ENCODE measurements around the gene ADGRD1.
"Not testable (repeated sequence)": the region's sequence is repeated elsewhere in the genome, so short reads cannot be mapped to it uniquely, and the experiment has no call there.

The ADGRD1 gene

DNA sequence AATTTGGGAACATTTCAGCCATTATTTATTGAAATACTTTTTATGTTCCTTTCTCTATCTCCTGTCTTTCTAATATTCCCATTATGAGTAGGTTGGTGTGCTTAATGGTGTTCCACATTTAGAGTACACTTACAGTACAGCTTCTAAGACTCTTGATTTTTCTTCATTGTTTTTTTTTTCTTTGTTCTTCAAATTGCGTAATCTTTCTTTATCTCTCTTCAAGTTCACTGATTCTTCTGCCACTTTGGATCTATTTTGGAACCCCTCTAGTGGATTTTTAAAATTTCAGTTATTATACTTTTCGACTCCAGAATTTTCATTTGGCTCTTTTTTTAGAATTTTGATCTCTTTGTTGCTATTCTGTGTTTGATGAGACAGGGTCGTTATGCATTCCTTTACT, 157.7 kb downstream of the ADGRD1 start:
- no peak for DNase-seq

DNA sequence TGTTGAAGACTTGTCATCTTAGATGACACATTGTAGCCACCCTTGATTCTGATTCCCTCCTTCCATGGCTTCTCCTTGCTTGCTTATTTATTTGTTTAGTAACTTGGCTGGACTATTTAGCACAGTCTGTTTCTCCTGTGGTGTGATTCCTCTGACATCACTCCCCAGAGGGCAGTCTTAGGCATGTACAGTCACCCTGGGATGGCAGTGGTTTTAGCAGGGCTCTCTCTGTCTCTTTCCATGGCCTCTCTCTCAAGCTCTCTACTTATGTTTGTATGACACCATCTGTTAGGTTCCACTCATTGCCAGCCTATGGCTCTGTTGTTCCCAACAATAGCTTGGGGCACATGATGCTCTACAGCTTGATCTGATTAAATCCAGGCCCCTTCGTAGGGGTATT, 158.3 kb downstream of the ADGRD1 start:
- DNase-seq: no peak

DNA sequence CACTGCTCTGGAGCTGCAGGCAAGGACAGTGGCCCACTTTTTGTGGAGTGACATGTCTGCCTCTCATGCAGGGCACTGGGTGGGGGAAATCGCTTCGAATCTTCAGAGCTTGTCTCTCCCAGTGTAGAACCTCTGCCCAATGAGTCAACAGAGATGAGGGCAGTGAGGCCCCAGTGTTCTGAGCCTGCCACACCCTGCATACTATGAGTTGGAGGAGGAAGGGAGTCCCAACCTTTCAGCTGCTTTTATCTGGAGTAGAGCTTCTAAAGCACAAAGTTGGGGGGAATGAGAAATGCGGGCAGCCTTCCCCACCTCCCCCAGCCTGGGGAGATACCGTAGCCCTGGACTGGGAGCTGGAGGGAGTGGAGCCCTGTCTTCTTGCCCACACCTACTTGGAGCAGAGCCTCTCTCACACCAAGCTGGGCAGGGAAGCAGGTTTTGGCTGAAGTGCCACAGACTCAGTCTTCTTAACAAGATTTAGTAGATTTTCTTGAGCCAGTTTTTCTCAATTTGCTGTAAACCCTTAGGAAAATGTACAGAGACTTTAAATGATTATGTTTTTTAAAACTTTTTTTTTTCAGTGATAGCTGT, 159.1 kb downstream of the ADGRD1 start:
- no peak for DNase-seq

DNA sequence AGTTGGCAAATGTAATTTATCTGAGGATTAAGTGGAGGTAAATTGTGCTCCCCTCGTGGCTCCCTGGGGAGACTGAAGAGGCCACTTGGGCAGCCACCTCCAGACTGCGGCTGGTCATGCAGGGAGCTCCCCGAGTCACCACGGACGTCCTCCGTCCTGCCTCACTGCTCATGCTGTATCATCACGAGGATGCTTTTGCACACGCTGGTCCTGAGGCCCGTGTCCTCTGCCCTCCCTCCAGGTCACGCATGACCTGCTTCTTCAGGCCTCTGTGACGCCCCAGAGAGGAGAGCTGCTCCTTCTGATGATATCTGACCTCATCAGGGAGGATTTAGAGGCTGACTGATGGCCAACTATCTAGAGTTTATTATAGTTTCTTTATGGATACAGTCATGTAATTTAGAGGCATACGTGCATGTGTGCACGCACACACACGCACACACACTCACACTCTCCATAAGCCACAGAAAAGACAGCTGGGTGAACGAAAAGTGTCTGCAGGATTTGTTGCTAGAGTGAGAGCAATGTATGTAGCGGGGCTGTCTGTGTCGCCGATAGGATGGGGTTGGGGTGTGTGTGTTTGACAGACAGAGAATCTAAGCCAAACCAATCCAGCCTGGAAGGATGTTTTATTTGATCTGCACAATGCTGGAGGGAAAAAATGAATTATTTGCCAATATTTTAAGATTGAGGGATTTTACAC, 160.0 kb downstream of the ADGRD1 start:
- DNase-seq: no peak

DNA sequence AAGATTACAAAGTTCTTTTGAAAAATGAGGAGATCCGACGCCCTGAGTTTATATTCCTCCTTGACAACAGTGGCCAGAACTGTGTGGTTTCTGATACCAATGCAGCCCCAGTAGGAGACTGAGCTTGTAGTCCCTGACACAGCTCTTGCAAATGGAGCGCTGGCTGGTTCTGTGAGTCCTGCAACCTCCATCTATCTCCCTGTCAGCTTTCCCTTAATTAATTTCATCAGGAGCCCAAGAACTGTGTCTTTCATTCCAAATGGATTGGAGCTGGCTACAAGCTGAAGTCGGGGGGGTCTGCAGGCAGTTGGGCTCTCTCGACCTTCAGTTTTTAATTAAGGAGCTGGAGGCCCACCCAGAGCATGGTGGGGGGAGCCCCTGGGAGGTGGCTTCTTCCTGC, 160.6 kb downstream of the ADGRD1 start:
- DNase-seq: no peak

DNA sequence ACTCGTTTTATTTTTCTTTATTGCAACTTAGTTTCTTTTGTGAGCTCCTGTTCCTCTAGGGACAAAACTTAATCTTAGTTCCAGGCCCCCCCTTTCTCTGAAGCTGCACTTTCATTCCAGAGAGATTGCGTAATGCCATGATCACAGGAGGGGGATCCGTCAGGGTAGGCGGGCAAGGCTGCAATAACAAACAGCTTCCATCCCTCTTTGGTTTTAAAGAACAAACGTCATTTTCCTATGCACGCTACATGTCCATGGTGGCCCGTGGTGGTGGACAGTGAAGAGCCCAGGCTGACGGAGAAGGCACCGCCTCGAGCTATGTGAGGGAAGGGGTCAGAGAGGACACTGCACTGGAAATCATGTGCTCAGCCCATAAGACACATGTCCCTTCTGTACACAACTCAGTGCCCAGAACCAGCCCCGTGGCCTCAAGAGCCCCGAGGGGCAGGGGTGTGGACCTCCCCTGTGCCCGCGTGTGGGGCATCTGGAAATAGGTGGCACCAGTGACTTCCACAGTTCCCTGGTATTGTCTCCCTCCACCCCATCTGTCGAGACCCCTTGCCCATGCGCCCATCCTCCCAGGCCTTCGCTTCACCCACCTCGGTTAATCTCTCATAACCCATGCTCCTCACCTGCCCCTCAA, 161.4 kb downstream of the ADGRD1 start:
- no peak for DNase-seq

DNA sequence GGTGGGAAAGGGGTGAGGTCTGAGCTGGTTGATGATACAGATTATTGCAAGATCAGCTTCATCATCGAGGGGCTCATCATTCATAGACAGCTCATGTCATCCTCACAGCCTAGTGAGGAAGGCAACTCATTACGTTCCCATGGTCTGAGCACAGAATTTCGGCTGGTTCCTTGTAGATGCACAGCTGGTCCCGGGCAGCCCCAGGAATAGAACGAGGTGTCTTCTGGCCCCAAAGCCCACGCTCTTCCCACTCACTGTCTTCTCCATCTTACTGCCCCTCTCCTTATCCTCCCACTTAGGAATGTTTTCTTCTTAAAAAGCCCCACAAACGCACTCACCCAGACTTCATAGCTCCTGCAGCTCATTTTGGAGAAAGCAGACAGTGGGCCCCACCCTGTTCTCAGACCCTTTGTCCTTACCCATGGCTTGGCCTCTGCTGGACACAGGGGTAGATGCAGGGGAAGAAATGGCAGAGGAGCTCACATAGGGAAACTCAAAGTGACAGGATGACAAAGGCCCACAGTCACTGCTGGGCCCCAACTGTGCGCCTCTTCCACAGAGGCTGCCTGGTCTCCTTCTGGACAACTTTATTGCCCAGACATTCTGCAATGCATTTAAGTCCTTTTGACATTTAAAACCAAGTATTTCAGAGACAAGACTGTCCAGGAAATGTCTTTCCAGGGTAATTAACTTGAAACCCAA, 162.2 kb downstream of the ADGRD1 start:
- DNase-seq: no peak

DNA sequence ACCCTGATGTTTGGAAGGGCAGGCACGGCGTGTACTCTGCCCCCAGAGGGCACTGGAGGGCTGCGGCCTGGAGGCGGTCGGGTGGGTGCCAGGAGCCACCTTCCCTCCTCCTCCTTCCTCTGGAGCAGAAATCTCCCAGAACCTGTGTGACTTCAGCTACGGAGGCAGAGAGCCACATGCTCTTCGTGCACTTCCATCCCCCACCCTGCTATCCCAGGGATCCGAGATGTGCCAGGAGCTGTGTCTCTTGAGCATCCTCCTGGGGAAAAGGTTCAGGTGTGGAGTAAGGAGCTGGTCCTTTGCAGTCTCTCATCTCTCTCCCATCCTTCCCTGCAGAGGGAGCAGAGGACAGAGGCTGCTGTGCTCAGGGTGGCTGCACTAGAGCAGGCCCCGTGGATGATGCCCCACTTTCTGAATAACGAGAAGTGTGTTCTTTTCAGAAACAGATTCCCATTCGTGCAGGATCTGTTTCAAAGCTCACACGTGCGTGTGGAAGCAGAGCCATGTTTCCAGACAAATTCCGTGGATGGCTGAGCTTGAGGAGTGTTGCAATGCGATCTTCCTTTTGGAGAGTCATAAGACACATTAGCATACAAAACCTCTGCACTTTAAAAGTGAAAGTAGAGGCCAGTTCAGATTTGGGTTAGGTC, 162.9 kb downstream of the ADGRD1 start:
- no peak for DNase-seq

DNA sequence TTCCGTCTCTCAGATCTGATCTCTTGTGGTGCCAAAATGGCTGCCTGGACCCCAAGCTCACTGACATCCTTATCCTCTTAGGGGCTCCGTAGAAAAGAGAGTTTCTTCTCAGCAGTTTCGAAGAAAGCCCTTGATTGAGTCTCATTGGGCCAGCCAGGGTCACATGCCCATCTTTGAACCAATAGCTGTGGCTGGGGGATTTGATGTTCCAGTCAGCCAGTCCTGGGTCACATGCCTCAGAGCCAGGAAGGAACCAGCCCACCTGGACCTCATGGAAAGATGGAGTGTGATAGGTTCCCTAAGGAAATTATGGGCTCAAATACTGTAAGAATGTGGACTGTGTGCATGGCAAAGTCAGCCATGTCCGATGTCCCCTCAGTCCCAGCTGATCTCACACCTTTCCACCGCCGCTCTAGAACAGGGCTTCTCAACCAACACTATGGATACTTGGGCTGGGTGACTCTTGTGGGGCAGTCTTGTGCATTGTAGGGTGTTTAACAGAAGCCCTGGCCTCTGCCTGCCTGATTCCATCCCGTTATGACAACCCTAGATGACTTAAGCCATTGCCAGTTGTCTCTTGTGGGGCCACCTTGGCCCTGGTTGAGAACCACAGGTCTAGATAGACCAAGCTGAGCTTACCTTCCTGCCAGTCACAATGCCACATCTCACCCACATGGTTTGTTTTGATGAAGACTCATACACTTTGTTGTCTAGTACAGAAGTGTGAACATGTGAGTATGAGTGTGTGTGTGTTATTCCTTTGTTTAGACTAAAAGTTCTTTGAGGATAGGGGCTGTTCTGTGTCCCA, 163.9 kb downstream of the ADGRD1 start:
- DNase-seq: no peak

DNA sequence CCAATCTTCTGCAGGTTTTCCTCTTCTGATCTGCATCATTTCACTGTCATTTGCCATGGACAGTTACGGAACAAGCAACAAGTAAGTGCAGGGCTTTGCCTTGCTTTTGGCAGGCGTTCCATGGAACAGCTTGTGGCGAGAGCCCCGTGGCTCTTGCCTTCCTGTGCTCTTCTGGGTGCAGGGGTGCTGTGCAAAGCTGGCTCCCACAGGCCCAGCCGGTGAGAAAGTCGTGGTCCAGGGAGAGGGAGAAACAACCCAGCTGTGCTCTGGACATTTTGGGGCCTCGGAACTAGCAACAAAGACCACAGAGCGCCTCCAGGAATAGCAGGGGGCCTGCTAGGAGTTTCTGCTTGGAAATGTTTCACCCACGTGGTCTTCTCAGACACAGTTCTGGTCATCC, 164.7 kb downstream of the ADGRD1 start:
- no peak for DNase-seq

DNA sequence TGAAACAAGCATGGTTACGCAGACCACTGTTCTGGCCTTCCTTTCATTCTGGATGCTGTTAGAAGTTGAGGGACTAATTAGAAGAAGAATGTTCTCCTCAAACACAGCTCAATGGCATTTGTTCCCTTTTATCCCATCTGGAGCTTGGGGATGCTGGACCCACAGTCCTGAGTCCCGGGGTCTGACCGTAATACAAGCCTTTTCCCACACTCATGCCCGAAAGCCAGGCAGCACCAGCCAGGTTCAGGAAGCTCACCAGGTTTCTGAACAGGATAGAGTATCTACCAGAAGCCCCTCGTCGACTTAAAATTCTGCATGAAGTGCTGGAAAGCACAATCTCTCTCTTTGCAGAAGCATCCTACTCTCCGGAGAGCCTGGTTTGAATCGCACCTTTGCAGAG, 165.6 kb downstream of the ADGRD1 start:
- not testable (repeated sequence) for DNase-seq

DNA sequence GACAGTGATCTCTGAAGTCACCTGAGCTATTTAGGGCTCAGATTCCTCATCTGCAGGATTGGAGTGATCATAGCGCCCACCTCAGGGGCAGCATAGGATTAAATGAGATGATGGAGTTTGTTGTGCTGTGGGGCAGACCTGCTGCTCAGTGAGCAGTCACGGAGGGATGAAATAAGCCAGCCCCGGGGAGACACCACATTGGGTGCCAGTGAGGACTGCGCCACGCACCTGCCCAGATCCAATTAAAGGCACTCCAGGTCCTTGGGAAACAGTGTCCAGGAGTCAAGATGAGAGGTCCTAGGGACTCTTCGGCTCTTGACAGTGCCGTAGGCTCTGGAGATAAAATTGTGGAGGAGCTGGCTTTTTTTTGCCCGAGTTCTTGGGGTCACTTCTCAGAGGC, 166.2 kb downstream of the ADGRD1 start:
- DNase-seq: no peak

DNA sequence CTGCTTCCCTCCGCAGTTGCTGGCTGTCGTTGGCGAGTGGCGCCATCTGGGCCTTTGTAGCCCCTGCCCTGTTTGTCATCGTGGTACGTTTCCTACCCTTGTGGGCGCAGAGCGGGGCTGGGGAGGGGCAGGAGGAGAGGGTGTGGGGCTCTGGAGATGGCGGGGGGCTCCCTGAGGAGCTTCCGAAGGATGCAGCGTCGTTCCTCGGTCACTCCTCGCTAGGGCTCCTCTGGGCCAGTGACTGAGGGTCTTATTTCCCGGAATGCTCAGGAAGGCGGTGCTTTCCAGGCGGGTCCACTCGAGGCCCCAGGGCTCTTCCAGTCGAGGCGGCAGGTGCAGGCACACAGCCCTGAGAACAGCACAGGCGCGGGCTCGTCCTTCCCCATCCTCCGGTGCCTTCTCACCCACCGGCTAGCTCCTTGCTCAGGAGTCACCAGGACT, 167.1 kb downstream of the ADGRD1 start:
- DNase-seq: no peak

DNA sequence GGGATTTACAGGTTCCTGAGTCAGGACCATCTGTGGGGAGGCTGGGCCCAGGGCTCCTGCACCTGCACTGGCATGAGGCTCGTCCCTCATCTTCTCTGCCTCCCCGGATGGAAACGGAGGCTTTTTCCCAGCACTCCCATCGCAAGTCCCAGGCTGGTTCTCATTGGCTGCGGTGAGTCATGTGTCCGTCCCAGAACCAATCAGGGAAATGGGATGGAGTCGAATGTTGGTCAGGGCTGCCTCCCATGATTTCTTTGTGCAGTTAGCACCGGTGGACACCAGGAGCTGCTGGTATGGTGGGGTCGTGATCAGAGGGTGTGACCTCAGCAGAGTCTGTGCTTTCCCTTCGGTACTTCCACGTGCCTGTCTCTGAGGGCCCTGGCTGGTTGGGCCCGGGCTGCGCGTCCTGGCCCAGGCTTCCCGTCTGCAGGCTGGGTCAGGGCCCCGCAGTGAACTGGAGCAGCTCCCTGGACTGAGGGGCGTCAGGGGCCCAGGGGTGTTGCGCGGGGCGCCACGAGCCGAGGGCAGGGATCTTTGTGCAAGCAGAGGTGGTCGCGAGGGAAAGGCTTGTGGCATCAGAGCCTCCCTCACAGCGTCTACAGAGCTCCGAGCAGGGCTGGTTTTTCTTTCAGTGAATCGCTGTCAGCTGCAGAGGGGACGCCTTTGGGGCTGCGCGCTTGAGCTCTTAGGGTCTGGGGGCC, 168.1 kb downstream of the ADGRD1 start:
- no peak for DNase-seq

DNA sequence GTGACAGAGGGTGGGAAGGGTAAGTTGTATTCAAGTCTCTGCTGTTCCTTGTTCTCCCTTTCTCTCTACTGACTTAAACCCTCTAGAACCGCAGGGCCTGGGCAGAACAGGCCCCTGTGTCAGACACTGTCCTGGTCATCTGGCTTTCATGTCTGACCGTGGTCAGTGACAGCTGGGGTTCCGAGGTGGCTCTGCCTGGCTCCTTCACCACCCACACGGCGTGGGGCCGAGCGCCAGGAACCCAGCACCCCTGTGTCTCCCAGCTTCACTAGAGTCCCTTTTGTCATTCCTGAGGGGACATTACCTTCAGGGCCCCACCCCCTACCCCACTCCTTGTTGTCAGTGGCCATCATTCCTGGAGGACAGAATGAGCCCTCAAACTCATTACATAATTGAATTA, 168.9 kb downstream of the ADGRD1 start:
- DNase-seq: no peak

DNA sequence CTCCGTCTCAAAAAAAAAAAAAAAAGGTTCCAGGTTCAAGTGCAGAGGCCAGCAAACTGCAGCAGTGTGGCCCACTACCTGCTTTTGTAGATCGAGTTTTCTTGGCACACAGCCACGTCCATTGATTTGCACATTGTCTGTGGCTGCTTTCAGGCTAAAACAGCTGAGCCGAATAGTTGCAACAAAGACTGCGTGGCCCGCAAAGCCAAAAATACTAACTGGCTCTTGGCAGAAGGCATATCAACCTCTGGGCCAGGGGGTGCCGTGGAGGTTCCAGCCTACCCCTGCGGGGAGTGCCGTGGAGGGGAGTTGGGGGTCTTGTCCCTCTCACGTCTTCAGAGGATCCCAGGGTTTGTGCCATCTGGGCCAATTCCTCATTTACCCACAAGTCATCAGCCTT, 170.1 kb downstream of the ADGRD1 start:
- no peak for DNase-seq

DNA sequence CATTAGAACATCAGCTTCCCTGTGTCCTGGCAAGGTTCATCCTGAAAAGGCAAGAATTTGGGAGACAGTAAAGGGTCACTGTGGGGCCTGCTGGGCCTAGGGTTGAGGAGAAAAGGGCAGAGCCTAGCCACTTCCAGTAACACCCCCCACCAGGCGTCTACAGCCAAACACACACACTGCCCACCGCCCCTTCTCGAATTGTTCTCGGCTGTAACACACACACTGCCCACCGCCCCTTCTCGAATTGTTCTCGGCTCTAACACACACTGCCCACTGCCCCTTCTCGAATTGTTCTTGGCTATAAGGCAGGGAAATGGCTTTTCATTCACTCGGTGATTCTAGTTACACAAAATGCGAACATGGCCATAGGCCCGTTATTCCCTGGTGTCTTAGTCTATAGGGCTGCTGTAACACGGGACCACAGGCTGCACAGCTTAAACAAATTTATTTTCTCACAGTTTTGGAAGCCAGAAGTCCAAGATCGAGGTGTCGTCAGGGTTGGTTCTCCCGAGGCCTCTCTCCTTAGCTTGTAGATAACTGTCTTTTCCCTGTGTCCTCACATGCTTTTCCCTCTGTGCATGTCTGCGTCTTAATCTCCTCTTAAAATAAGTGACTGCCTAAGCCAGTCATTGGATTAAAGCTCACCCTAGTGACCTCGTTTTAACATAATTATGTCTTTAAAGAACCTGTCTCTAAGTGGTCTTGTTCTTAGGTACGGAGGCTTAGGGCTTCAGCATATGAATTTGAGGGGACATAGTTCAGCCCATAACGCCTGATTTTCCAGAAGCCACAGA, 171.0 kb downstream of the ADGRD1 start:
- no peak for DNase-seq

DNA sequence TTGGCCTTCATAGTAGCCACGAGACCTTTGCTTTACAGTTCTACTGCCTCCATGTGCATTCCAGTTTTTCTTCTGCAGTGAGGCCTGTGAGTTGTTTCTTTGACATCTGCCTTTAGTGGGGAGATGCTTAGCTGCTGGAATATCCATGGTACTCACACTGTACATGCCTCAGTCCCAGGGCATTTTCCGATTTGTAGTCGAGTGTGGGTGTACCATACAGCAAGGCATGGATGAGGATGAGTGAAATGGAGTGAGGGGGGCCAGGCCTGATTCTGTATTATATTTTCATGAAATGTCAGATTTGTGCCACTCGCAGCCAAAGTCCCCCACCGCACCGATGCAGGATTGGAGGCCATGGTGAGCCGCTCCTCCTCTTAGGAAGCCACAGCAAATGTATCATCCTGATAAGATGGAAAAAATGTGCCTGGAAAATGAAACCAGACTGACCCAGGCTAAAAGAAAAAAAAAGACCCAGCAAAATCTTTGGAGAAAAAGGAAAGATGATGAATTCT, 173.0 kb downstream of the ADGRD1 start:
- DNase-seq: no peak

DNA sequence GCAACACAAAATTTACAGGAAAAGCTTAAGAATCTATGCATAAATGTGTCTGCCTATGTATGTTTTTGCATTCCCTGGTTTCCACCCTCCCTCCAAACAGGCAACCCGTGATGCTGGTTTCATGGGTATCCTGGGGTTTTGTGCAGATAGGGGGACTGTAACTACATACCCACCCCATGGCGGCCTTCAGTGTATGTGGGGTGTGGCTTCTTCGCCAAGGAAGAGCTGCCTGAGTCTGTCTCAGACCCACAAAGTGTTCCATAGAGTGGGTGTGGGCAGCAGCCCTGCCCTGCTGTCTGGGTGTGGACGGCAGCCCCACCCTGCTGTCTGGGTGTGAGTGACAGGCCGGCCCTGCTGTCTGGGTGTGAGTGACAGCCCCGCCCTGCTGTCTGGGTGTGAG, 174.8 kb downstream of the ADGRD1 start:
- DNase-seq: no peak

DNA sequence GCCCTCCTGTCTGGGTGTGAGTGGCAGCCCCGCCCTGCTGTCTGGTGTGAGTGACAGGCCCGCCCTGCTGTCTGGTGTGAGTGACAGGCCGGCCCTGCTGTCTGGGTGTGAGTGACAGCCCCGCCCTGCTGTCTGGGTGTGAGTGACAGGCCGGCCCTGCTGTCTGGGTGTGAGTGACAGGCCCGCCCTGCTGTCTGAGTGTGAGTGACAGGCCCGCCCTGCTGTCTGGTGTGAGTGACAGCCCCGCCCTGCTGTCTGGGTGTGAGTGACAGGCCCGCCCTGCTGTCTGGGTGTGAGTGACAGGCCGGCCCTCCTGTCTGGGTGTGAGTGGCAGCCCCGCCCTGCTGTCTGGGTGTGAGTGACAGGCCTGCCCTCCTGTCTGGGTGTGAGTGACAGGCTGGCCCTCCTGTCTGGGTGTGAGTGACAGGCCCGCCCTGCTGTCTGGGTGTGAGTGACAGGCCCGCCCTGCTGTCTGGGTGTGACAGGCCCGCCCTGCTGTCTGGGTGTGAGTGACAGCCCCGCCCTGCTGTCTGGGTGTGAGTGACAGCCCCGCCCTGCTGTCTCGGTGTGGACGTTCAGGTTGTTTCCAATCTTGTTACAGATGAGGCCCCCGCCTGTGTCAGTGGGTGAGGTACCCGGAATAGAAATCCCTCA, 175.4 kb downstream of the ADGRD1 start:
- not testable (repeated sequence) for DNase-seq

All from NCI-H187 treated with DMSO at 0.1 percent for 48 hours (cell line).